Suppressor macrophage (primary cell): ENCODE measurements around the gene CSNK1G3.
"Not testable (repeated sequence)": the region's sequence is repeated elsewhere in the genome, so short reads cannot be mapped to it uniquely, and the experiment has no call there.

ENCODE experiments used
- DNase-seq, 4 experiments: peaks; one replicate each; pipeline ENCODE4 v3.0.0-alpha.2; 2020 to 2022

The CSNK1G3 gene

DNA sequence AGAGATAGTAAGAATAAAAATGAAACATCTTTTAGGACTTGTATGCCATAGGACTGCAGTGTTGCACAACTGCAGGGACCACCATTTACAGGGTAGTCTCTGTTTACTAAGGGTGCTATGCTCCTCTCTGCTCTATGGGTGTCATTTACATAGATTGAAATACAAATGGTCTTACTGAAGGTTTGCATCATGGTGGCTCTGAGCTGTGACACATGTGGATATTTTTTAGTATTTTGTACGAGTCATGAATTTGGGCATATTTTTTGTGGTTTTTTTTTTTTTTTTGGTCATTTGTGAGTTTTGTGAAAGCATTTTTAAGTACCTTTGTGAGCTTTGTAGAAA lies 47.4 kb downstream of the CSNK1G3 start:
- no peak for DNase-seq

DNA sequence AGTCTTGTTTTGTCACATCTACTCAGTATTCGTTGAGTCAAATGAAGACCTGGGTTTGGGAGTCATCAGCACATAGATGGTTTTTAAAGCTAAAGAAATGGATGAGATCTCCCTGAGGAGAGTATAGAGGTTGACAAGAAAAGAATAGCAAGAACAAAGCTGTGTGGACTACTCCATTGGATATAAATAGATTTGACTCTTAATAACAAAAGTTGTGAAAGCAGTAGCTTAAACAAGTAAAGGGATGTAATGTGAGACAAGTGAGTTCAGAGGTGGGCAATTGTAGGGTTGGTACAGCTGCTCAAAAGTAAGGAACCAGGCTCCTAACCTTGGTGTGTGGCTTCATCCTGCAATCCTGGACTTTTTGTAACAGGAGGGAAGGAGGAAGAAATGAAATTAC lies 49.3 kb downstream of the CSNK1G3 start:
- DNase-seq, result no peak

DNA sequence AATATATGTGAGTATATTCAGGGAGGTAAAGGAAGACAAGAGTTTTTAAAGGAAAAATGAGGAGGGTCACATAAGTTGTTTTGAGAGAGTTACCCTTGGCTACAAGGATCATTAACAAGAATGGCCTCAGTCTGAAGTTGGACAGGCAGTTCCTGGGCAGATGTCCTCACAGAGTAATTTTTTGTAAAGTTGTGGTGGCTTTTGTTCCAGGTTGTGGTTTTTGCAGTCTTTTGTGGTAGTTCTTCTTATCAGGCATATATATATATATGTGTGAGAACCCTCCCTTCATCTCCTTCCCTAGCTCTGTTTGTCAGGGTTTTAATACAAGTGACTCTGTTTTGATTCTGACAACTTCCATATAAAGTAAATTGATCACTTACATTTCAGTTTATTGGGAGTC lies 60.0 kb downstream of the CSNK1G3 start:
- no peak for DNase-seq

DNA sequence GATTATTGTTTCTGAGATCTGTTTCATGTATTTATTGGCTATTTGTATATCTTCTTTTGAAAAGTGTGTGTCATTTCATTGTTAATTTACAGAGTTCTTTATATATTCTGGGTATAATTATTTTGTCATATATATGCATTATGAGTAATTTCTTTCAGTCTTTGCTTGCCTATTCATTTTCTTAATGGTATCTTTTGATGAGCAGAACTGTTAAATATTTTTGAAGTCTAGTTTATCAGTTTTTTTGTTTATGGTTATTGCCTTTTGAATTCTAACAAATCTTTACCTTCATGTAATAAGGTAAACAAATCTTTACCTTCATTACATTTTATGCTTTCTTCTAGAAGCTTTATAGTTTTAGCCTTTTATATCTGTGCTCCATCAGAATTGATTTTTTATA lies 66.4 kb downstream of the CSNK1G3 start:
- no peak for DNase-seq

DNA sequence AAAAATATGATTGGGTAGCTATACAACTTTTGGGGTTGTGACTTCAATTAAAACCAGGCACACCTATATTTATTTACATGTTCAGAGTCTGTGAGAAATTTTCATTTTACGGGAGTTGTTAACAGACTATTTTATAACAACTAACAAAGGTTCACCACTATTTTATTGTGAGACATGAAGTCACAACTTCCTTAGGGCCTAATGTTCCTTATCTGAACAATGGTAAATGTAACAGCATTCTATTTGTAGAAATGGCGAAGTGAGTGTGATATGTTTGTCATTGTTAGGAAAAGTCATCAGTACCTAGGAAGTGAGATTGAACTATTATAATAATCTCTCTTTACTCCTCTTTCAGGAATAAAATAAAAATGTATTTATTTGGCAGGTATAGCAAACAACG lies 67.4 kb downstream of the CSNK1G3 start:
- no peak for DNase-seq

DNA sequence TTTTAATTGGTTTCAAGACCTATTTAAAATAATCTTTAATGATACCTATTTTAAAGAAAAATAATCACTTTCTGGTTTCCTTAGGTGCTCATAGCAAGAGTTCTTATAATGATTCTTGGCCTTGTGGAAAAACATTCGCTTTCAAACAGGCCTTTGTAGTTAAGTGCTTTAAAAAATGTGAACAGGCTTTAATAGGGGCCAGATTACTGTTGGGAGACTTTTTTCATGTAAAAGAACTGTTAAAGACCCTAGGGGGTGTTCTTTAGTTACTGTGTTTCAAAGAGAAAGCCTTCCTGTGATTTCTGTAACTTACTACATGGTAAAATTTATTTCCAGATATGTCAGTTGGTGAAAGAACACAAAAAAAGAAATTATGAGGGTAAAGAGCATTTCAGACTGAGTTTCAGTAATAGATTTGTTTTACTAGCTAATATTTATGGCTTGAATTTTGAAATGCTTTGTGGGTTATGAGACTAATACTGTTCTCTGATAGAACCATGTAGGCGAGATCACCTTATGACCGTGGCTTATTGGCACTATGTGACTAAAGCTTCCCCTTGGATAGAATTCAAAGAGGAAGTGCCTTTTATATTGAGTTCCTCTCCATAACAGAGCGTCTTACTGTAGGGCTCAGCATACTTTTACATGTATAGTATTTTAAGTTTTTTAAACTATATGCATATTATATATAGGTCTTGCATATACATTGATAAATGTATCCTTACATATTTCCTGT lies 70.7 kb downstream of the CSNK1G3 start:
- peak; percentile 51 to 82 (median 69) for DNase-seq

DNA sequence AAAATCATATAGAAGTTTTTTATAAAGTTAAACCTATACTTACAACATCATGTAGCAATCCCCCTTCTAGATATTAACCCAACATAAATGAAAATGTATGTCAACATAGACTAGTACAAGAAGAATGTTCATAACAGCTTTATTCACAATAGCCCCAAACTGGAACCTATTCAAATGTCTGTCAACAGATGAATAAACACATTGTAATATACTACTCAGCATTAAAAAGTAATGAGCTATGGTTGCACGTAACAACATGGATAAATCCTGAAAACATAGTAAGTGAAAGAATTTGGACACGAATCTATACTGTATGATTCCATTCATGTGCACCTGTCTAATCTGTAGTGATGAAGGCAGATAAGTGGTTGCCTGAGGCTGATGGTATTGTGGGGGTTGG lies 73.9 kb downstream of the CSNK1G3 start:
- DNase-seq, result no peak

DNA sequence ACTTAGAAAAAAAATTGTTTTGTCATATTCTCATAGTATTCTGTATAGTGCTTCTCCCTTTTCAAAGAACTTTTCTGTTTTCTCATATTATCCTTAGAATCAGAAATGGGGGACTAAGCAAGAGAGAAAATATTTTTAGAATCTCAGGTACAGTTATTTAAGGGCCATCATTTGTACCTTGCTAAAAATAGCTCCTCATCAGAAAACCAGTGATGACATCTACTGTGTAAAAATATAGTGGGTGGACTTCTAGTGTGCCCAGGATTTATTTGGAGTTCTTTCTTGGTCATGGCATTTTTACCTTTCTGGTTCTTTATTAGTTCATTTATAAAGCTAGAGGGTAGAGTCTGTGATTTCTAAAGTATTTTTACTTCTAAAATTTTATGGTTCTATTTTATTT lies 82.5 kb downstream of the CSNK1G3 start:
- DNase-seq, result no peak

DNA sequence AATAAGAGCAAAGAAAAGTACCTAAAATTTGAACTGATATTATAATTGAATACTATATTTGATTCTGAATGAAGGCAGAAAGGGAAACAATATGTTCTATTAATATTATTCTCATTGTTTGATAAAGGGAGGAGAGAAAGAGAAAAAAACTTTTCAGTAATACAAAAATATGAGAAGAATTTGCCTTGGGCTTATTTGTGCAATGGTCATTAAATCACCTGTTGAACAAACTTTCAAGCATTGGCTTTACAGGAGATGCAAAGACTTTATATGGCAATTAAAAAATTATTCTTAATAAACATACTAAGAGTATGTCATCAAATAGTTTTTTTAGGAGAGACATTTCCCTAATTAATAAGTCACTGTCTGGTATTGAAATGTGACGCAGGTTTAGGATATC lies 85.0 kb downstream of the CSNK1G3 start:
- DNase-seq, result no peak

DNA sequence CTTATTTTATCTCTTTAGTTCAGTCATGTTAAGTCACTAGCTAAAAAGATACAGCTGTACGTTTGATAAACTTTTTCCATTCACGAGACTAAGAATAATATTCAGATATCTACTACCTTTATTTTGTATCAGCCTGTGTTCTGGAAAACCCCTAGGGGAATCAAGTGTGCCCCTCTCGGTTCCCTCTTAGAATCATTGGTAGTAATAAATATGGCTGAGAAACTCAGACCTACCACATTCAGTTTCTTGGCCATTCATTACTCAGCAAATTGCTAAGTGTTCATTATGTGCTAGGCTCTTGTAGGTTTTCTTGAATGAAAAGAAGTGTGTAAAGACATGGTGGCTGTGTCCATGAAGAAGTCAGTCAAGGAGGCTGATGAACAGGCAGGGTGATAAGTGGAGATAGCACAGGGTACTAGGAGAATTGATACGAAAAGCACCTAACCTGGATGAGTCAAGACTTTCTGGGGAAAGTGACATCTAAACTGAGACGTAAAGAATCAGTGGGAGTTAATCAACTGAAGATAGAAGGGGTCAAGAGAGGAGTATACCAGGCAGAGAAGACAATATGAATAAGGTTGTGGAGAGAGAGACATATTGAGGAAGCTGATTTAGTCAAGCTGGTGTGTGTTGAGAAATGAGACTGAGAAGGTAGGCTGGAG lies 86.2 kb downstream of the CSNK1G3 start:
- no peak for DNase-seq

DNA sequence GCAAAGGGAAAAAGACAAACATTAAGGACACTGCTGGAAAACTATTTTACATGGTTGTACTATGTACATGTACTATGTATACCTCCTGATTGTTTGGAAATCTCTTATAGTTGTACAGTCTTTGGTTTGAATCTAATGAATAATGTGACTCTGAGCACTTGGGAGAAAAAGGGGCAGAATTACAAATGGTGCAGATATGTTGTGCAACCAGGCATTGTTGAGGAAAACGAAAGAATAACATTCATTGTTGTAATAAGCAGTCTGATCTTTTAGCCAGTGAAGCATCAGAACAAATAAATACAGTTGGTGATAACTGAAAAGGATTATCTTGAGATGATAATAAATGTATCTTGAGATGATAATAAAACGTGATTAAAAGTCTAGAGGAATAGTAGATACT lies 87.2 kb downstream of the CSNK1G3 start:
- no peak for DNase-seq

DNA sequence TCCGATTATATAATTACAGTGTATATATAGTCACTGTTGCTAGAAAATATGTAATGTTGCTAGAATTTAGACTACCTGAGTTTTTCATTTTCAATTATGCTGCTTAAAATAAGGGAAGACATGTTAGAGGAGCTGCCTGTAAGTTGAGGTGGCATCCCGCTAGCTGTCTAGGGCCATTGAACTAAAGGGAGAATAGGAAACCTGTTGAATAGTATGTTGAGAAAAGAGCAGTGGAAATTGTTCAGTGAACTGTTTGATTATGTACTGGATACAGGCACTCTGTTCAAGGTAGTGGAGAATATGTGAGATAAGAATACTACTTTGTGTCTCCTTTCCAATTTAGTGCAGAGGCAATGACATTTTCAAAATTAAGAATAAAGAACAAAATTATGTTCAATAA lies 89.6 kb downstream of the CSNK1G3 start:
- no peak for DNase-seq

DNA sequence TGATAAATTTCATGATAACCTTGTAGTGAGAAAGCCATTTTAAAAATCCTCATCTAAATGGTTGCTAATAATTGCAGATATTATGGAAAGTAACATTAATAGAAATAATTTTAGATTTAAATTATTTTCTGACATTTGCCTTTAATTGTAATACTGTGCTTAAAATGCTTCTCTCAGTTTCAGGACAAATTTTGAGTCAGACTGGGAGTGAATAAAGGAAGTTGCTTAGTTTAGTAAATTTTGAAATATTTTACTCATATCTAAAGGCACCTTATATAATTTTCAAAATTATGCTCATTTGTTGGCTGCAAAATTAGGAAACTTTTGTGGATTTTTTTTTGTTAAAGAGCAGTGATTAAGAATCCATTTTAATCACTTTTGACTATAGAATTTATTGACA lies 93.8 kb downstream of the CSNK1G3 start:
- peak in 1 of 4 experiments; percentile 12 for DNase-seq

DNA sequence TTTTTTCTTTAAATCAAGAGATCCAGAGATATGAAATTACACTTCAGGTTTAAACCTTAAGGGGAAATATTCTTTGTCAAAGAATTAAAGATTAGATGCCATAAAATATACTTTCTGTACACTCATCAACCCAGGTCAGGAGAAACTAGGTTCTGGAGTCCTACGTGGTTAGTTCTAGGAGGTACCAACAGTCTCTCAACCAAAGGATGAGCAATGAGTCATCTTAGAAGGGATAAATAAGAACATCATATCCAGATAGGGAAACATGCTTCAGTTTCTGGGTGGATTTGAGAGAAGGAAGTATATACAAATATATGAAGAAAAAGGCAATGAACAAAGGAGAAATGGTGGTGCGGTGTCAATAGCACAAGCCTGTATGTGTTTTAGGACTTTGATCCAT lies 98.2 kb downstream of the CSNK1G3 start:
- DNase-seq, result no peak

DNA sequence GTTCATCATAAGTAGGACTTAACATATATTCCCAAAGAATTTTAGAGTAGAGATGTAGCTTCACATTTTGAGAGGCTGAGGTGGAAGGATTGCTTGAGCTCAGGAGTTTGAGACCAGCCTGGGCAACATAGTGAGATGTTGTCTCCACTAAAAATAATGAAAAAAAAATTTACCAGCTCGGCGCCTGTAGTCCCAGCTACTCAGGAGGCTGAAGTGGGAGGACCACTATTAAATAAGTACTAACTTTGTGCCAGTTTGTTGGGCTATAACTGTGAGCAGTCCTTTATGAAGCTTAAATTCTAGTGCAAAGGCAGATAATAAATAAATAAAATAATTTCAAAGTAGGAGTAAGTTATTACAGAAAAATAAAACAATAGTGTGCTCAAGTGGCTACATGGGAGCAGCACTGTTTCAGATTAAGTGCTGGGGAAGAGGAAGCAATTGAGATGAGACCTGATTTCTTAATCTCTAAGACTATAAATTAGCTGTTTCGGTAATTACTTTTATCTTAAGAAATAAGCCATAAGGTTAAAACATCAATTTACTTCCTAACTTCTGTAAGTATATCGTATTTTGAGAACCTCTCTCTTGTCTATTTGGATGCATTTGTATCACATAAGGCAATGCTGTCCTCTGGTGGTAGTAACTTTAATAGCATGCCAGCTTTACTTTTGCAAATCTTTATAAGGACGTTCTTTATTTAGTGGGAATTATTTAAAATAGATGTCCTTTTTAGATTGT lies 98.9 kb downstream of the CSNK1G3 start:
- DNase-seq, result peak; percentile 63 to 77 (median 68)

DNA sequence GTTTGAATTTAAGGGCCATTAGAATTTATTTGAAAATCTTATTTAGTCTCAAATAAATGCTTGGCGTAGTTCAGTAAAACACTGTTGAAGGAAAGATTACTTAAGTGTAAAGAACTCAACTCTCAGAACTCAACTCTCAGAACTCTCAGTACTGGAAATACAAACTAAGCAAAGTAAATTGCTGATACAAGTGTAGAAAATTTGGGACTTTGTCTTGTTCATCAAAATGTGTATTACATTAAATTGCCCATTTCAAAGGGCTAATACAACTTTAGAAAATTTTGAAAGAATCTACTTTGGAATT lies 99.4 kb downstream of the CSNK1G3 start:
- no peak for DNase-seq

DNA sequence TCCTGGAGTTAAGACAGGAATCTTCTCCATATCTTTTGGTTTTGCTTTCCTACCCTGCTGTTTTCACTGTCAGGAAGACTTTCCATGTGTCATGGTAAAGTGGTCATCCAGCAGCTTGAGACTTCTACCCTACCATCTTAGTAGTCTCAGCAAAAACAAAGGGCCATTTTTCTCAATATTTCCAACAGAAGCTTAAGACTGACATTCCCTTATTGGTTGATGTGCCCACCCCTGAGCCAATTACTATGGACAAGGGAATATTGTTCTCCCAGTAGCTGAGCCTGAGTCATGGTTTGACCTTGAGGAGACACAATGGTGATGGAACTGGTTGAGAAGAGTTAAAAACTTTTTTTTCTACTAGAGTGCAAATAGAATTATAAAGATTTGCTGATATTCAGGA lies 105.6 kb downstream of the CSNK1G3 start:
- no peak for DNase-seq

DNA sequence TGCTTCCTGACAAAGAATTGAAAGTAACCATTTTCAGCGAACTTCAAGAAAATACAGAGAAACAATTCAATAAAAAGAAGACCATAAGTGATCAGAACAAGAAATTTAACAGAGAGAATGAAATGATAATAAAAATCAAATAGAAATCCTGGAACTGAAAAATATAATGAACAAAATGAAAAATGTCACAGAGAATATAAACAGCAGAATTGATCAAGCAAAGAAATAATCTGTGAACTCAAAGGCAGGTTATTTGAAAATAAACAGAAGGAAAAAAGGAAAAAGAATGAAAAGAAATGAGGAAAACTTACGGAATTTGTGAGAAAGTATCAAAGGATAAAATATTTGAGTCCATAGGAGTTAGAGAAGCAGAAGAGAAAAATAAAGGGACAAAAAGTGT lies 114.1 kb downstream of the CSNK1G3 start:
- no peak for DNase-seq

DNA sequence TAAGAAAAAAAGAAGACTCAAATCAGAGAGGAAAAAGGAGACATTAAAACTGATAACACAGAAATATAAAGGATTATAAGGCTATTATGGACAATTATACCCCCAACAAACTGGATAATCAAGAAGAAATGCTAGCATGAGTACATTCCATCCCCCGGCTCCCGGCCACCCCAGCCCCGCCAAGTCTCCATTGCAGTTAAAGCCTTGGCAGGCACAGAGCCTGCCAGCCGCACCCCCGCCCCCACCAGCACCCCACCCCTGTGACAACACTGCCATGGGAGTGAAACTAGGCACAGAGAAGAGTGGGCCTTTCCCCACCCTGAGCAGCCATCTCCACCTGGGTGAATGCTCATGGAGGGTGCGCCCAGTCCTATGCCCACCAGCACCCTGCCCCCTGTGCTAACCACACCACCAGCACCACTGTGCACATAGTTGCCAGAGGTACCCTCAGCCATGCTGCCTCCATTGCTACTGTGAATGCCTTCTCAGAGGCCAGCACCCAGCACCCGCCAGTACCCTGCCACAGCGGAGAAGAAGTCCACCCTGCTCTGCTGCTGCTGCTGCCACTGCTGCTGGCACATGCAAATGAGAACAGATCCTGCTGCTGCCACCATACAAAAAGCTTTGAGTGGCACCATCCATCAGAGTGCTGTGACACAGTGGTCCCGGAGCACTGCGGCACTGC lies 117.0 kb downstream of the CSNK1G3 start:
- no peak for DNase-seq

DNA sequence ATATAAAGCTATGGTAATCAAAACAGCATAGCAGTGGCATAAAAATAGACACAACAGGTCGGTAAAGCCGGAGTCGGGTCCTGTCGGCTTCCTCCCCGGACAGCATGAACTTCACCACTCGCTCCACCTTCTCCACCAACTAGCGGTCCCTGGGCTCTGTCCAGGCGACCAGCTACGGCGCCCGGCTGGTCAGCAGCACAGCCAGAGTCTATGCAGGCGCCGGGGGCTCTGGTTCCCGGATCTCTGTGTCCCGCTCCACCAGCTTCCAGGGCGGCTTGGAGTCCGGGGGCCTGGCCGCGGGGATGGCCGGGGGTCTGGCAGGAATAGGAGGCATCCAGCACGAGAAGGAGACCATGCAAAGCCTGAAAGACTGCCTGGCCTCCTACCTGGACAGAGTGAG lies 124.0 kb downstream of the CSNK1G3 start:
- no peak for DNase-seq

DNA sequence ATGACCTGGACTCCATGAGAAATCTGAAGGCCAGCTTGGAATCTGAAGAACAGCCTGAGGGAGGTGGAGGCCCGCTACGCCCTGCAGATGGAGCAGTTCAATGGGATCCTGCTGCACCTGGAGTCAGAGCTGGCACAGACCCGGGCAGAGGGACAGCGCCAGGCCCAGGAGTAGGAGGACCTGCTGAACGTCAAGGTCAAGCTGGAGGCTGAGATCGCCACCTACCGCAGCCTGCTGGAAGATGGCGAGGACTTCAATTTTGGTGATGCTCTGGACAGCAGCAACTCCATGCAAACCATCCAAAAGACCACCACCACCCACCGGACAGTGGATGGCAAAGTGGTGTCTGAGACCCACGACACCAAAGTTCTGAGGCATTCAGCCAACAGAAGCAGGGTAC lies 125.1 kb downstream of the CSNK1G3 start:
- DNase-seq, result not testable (repeated sequence)

DNA sequence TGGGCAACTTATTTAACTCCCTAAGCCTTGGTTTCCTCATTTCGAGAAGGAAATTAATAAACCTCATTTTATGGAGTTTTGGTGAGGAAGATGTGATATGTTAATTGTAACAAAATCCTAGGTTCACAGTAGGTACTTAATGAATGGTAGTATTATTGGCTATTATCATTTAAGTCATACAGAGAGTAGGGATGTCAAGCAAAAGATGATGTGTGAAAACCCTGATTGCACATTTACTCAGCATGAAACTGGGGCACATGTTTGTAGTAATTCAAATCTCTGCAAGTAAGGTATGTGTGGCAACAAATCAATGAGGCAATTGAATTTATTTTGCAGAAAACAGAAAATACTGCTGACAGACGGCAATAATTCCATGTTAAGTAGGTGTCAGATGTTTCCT lies 127.3 kb downstream of the CSNK1G3 start:
- DNase-seq, result no peak

DNA sequence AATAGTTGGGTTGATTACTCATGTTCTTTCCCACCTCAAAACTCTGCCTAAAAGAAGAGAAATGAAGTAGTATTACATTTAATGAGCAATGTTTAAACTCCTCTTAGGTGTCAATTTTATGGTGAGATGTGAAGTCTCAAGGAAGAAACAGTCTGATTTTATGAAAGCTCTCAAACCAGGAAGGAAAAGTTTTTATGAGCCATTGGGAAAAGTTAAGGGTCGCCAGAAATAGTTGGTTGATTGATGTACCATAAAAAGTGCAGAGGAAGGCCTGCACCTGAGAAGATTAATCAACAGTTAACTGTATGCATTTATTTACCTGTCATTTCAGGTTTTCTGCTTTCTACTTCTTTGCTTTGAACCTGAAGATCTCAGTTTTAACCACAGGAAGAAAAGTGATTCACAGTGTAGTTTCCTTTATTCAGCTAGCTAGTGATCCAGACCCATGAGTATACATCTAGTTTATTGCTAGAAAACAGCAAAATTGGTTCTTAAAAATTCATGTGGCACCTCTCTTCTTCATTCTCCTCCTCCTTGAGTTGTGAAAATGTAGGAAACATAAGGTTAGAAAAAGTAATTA lies 133.1 kb downstream of the CSNK1G3 start:
- no peak for DNase-seq
